B cell (primary cell): Measurements from ENCODE around the gene OR8B8. TPM values are rescaled to one million over a fixed set of nuclear protein-coding genes. Genes with fewer than 3 reads are reported as not detected.

Experiments used
- ATAC-seq: fragments of 200-7000 bp; cut with Tn5 transposase; one replicate; pipeline ENCODE4 v1.10.0; 2021; ENCODE audit warnings: low read depth, mild to moderate bottlenecking, moderate number of reproducible peaks, moderate library complexity
- CTCF ChIA-PET: fragments of 350-600 bp; sonication (Branson Sonifier 250); formaldehyde crosslinking; loops from one replicate; lab custom pipeline; 2021; ENCODE audit warnings: antibody characterized with exemption, inconsistent platforms; lab: Charles Lee
- POLR2A ChIA-PET: fragments of 350-600 bp; sonication (Branson Sonifier 250); formaldehyde crosslinking; loops from one replicate; lab custom pipeline; 2021; ENCODE audit warnings: antibody characterized with exemption; lab: Charles Lee
- DNase-seq: peaks from one replicate; pipeline ENCODE4 v3.0.0; 2013
- H2AFZ ChIP-seq: 2 replicates; pipeline ENCODE4 v1.6.1; 2012; ENCODE audit warnings: mild to moderate bottlenecking, low read depth, low read length; ENCODE audit not compliant: insufficient read depth, poor library complexity, severe bottlenecking
- H3K27ac ChIP-seq, 2 donors: 1 replicate in 1 of 2; 2 replicates in 1 of 2; pipeline ENCODE4 v1.5.1; 2012 to 2013; ENCODE audit warnings: low read length in 2 of 2, mild to moderate bottlenecking in 2 of 2, moderate library complexity in 1 of 2
- H3K27me3 ChIP-seq, 4 experiments: fragments of 200-600 bp in 1 of 4; sonication (generic) in 1 of 4; replicated peaks in 1 of 4; 1 replicate in 2 of 4; 2 replicates in 2 of 4; pipeline versions ENCODE4 v1.6.1 to v1.7.0; 2013 to 2016; ENCODE audit warnings: low read length in 3 of 4, mild to moderate bottlenecking in 2 of 4, mixed read lengths in 1 of 4, moderate library complexity in 1 of 4; ENCODE audit not compliant: insufficient read depth in 4 of 4, control insufficient read depth in 3 of 4; ENCODE audit errors: control extremely low read depth in 1 of 4
- H3K36me3 ChIP-seq, 2 experiments: replicated peaks in 1 of 2; 1 replicate in 1 of 2; 2 replicates in 1 of 2; pipeline versions ENCODE4 v1.6.1 to v1.7.1; 2013; ENCODE audit warnings: low read length in 1 of 2; ENCODE audit not compliant: insufficient read depth in 2 of 2, control insufficient read depth in 1 of 2; ENCODE audit errors: control extremely low read depth in 1 of 2, extremely low read depth in 1 of 2
- H3K4me1 ChIP-seq, 2 donors: fragments of 200-600 bp in 1 of 2; sonication (generic) in 1 of 2; 1 replicate in 1 of 2; 2 replicates in 1 of 2; pipeline versions ENCODE4 v1.5.1 to v1.6.1; 2013 to 2017; ENCODE audit warnings: low read length in 2 of 2; ENCODE audit not compliant: control insufficient read depth in 2 of 2, insufficient read depth in 2 of 2
- H3K4me2 ChIP-seq: replicated peaks from 2 replicates; pipeline ENCODE3; 2012; ENCODE audit warnings: mild to moderate bottlenecking, low read depth, low read length; ENCODE audit not compliant: poor library complexity, severe bottlenecking
- H3K4me3 ChIP-seq, 5 experiments: fragments of 200-600 bp in 1 of 5; sonication (generic) in 1 of 5; 1 replicate in 3 of 5; 2 replicates in 2 of 5; pipeline versions ENCODE4 v1.5.1 to v1.7.0; 2011 to 2016; ENCODE audit warnings: low read length in 4 of 5, mild to moderate bottlenecking in 4 of 5, low read depth in 2 of 5, control low read depth in 1 of 5, moderate library complexity in 1 of 5; ENCODE audit not compliant: insufficient read depth in 1 of 5; ENCODE audit errors: control extremely low read depth in 1 of 5, extremely low read depth in 1 of 5
- H3K79me2 ChIP-seq: fragments of 200-600 bp; sonication (generic); one replicate; pipeline ENCODE4 v1.6.0; 2016; ENCODE audit warnings: low read length; ENCODE audit not compliant: control insufficient read depth, insufficient read depth
- H3K9ac ChIP-seq: fragments of 200-600 bp; sonication (generic); 2 replicates; pipeline ENCODE4 v1.6.1; 2017; ENCODE audit warnings: mild to moderate bottlenecking, low read length, moderate library complexity
- H3K9me3 ChIP-seq, 3 donors: one replicate each; pipeline versions ENCODE4 v1.6.1 to v1.7.1; 2013; ENCODE audit warnings: low read length in 2 of 3; ENCODE audit not compliant: control insufficient read depth in 2 of 3, insufficient read depth in 1 of 3; ENCODE audit errors: control extremely low read depth in 1 of 3
- H4K20me1 ChIP-seq: 2 replicates; pipeline ENCODE4 v1.6.0; 2012; ENCODE audit warnings: mild to moderate bottlenecking, low read length; ENCODE audit not compliant: insufficient read depth, control insufficient read depth, poor library complexity, severe bottlenecking
- H3K27ac Mint-ChIP-seq: one replicate; pipeline ENCODE4 v1.8.0; 2021; ENCODE audit warnings: mixed read lengths
- H3K27me3 Mint-ChIP-seq: one replicate; pipeline ENCODE4 v1.8.0; 2021; ENCODE audit warnings: mixed read lengths
- H3K4me1 Mint-ChIP-seq: one replicate; pipeline ENCODE4 v1.8.0; 2021; ENCODE audit warnings: mixed read lengths
- H3K4me3 Mint-ChIP-seq: one replicate; pipeline ENCODE4 v1.8.0; 2021; ENCODE audit warnings: mixed read lengths
- H3K9me3 Mint-ChIP-seq: one replicate; pipeline ENCODE4 v1.8.0; 2022; ENCODE audit warnings: mixed read lengths; ENCODE audit not compliant: insufficient read depth
- CTCF ChIP-seq: fragments of 200-600 bp; IDR thresholded peaks from one replicate; pipeline ENCODE4 v1.8.0; 2022; ENCODE audit warnings: antibody characterized with exemption, mild to moderate bottlenecking
- EZH2 ChIP-seq: IDR thresholded peaks from 2 replicates; pipeline ENCODE4 v1.6.1; 2012; ENCODE audit warnings: borderline replicate concordance, low read depth, mild to moderate bottlenecking, moderate library complexity, low read length; ENCODE audit not compliant: insufficient read depth, poor library complexity, severe bottlenecking
- WGBS: methylation state at CpG from one replicate; pipeline ENCODE4 v1.1.5; 2013; ENCODE audit warnings: missing lambda C conversion rate; ENCODE audit not compliant: insufficient coverage; 5-methylcytosine and 5-hydroxymethylcytosine counted together
- intact Hi-C: fragments of 100-400 bp; cut with micrococcal nuclease; formaldehyde crosslinking; loops from one replicate; pipeline ENCODE4 v1.10.0; 2022
- polyA plus RNA-seq: library from polyadenylated mRNA; depleted of rRNA; stranded (reverse); fragments of >200 nt; gene quantifications from 2 replicates; pipeline ENCODE4 v1.2.3, GENCODE V29; 2012
- total RNA-seq, 2 donors: library from RNA; stranded (reverse); fragments of 120-200 nt in 1 of 2; gene quantifications; 1 replicate in 1 of 2; 2 replicates in 1 of 2; pipeline versions ENCODE4 v1.2.3 to v1.2.4, GENCODE V29; 2013 to 2022

The OR8B8 gene
- total and polyA plus RNA-seq, 2 donors (not counting 1 experiment from before 2014, with no cell fraction given), result not detected

GRCh38 chr11:124440608-124441007, 4.9 kb downstream of the OR8B8 start:
- Mint-ChIP-seq H3K9me3 (peaks cover 2% of the 10 kb centered on the region), H3K4me1 (no peaks in the 10 kb centered on the region), H3K27ac (no peak overlapping the region), H3K27me3 (peaks cover 39% of the 10 kb centered on the region), H3K4me3 (no peak overlapping the region)
- Histone ChIP-seq H3K27ac (no peak overlapping the region), H4K20me1 (no peaks in the 10 kb centered on the region), H2AFZ (no peak overlapping the region), H3K36me3 (no peaks in the 10 kb centered on the region), H3K9ac (no peak overlapping the region), H3K4me2 (no peak overlapping the region), H3K4me3 (no peak overlapping the region), H3K27me3 (peaks cover 0 to 3% (median 0%) of the 10 kb centered on the region in 4 experiments), H3K4me1 (no peaks in the 10 kb centered on the region), H3K79me2 (no peaks in the 10 kb centered on the region), H3K9me3 (peaks cover 0 to 3% (median 0%) of the 10 kb centered on the region in 3 donors)
- intact Hi-C loops, result no loop called here
- DNase-seq (no peak), ATAC-seq (no peak)
- WGBS, result 70% methylated on average over 3 of the region's 4 CpGs
- TF ChIP-seq EZH2, result no peak
- TF ChIP-seq CTCF, result no peak
- ChIA-PET POLR2A (no interaction called here), CTCF (interaction anchor here (1.2 kb wide), 1 partner anchor 8 kb away, joined by 3 read pairs; no protein-coding TSS in a partner anchor)

- intact Hi-C loops, result no loop called here
- H3K27ac ChIP-seq, result no peak overlapping the region
These were observed 10.8 kb downstream of the OR8B8 start for GRCh38 chr11:124434699-124435098.

More at GRCh38 chr11:124434699-124435098, 10.8 kb downstream of the OR8B8 start:
- Histone ChIP-seq H3K9me3 (peaks cover 0 to 7% (median 0%) of the 10 kb centered on the region in 3 donors), H2AFZ (no peak overlapping the region), H3K4me2 (no peak overlapping the region), H3K27me3 (peaks cover 0 to 5% (median 0%) of the 10 kb centered on the region in 4 experiments), H3K4me1 (no peaks in the 10 kb centered on the region), H3K9ac (no peak overlapping the region), H3K79me2 (no peaks in the 10 kb centered on the region), H3K36me3 (no peaks in the 10 kb centered on the region), H3K4me3 (no peak overlapping the region), H4K20me1 (no peaks in the 10 kb centered on the region)
- WGBS, result no CpG with 5 or more reads among the region's 2 CpGs
- Mint-ChIP-seq H3K9me3 (peaks cover 2% of the 10 kb centered on the region), H3K4me3 (no peak overlapping the region), H3K4me1 (no peaks in the 10 kb centered on the region), H3K27me3 (peaks cover 30% of the 10 kb centered on the region), H3K27ac (no peak overlapping the region)
- CTCF ChIA-PET, result no interaction called here
- no peak for DNase-seq
- no peak for ATAC-seq
- POLR2A ChIA-PET, result no interaction called here
- TF ChIP-seq CTCF (no peak), EZH2 (no peak)
